ENCODE measurements around the gene GMFB.

GMFB gene

GRCh38 chr14:54488646-54489317 is at the start of gene GMFB:
Gene GMFB, minus strand, starts transcription at chr14:54488980. Its CDS starts 53 bp downstream, at chr14:54488927.
- Mint-ChIP-seq H3K4me3 (peak within 1 kb of the TSS; percentile 84), H3K4me1 (peaks cover 55% of the 10 kb centered on the region), H3K36me3 (peaks cover 11% of the 10 kb centered on the region), H3K27ac (peak within 1 kb of the TSS; percentile 92), H3K9me3 (no peaks in the 10 kb centered on the region), H3K27me3 (no peaks in the 10 kb centered on the region)
- ATAC-seq, result peak; percentile 98

GRCh38 chr14:54538055-54538454 is 49.3 kb upstream of the GMFB start:
- Mint-ChIP-seq H3K27ac (no peak overlapping the region), H3K36me3 (peaks cover 39% of the 10 kb centered on the region), H3K4me3 (no peak overlapping the region), H3K9me3 (no peaks in the 10 kb centered on the region), H3K27me3 (no peaks in the 10 kb centered on the region), H3K4me1 (peaks cover under 1% of the 10 kb centered on the region)
- ATAC-seq, result no peak

DNA sequence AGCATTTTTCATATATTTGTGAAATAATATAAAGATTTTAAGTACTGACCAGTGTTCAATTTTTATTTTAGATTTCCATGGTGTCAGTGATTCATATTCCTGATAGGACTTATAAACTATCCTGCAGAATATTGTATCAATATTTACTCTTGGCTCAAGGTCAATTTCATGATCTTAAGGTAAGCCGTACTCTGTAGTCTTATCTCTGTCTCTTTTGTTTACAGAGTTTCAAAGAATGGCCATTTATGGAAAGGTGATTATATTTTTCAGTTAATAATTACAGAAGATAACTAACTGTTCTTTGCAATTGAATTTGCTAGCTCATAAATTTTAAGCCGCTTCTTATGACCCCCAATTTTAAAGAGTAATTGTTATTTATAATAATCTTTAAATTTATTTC is 48.9 kb upstream of the GMFB start:
- Mint-ChIP-seq H3K27me3 (no peaks in the 10 kb centered on the region), H3K36me3 (peaks cover 39% of the 10 kb centered on the region), H3K4me1 (peaks cover 4% of the 10 kb centered on the region), H3K4me3 (no peak overlapping the region), H3K9me3 (no peaks in the 10 kb centered on the region), H3K27ac (no peak overlapping the region)
- ATAC-seq, result no peak

DNA sequence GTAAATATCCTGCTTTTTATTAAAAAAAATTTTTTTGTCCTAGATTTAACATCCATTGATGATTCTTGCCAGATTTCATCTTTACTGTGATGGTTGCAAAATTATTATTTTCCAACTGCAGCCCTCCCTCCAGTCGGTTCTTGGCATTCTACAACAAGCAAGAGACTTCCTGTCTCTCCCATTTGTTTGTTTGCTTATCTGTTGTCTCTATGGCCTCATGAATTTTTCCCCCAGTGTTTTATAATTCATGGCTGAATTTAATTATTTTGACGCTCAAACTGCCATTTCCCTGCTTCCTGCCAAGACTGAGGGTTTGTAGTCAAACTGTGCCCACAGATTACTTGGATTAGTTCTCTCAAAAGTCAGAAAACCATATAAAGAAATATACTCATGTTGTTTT is 46.9 kb upstream of the GMFB start:
- Mint-ChIP-seq H3K9me3 (no peaks in the 10 kb centered on the region), H3K27me3 (no peaks in the 10 kb centered on the region), H3K4me1 (peaks cover 16% of the 10 kb centered on the region), H3K4me3 (no peak overlapping the region), H3K36me3 (peaks cover 35% of the 10 kb centered on the region), H3K27ac (no peak overlapping the region)
- no peak for ATAC-seq

DNA sequence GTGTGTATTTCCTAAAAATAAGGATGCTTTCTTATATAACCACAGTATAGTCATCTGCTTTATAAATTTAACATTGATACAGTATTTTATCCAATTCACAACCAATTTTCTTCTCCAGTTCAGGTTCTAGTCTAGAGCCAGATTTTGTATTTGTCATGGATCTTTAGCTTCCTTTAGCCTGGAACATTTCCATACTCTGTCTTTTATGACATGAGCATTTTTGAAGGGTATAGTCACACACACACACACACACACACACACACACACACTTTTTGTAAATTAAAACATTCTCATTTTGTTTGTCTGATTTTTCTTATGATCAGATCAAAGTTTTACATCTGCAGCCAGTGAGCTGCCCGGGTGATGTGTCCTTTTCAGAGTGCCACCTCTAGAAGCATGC is 46.3 kb upstream of the GMFB start:
- no peaks in the 10 kb centered on the region for H3K27me3 Mint-ChIP-seq
- peaks cover 30% of the 10 kb centered on the region for H3K36me3 Mint-ChIP-seq

GRCh38 chr14:54533100-54533499 is 44.3 kb upstream of the GMFB start:
- H3K4me1 Mint-ChIP-seq, result peaks cover 16% of the 10 kb centered on the region
- no peaks in the 10 kb centered on the region for H3K27me3 Mint-ChIP-seq
- H3K9me3 Mint-ChIP-seq, result no peaks in the 10 kb centered on the region
- H3K27ac Mint-ChIP-seq, result peak overlapping the region; percentile 51
- peaks cover 23% of the 10 kb centered on the region for H3K36me3 Mint-ChIP-seq
- ATAC-seq, result no peak
- no peak overlapping the region for H3K4me3 Mint-ChIP-seq

More for the DNA sequence above, 46.3 kb upstream of the GMFB start:
- Mint-ChIP-seq H3K4me1 (peaks cover 16% of the 10 kb centered on the region), H3K9me3 (no peaks in the 10 kb centered on the region), H3K27ac (no peak overlapping the region), H3K4me3 (no peak overlapping the region)
- ATAC-seq, result no peak

- Mint-ChIP-seq H3K9me3 (no peaks in the 10 kb centered on the region), H3K4me1 (peaks cover 16% of the 10 kb centered on the region), H3K27me3 (no peaks in the 10 kb centered on the region), H3K27ac (peak overlapping the region; percentile 51), H3K4me3 (peak overlapping the region; percentile 24), H3K36me3 (peaks cover 28% of the 10 kb centered on the region)
- peak; percentile 61 for ATAC-seq
Observed at GRCh38 chr14:54532111-54533012, 43.6 kb upstream of the GMFB start.

DNA sequence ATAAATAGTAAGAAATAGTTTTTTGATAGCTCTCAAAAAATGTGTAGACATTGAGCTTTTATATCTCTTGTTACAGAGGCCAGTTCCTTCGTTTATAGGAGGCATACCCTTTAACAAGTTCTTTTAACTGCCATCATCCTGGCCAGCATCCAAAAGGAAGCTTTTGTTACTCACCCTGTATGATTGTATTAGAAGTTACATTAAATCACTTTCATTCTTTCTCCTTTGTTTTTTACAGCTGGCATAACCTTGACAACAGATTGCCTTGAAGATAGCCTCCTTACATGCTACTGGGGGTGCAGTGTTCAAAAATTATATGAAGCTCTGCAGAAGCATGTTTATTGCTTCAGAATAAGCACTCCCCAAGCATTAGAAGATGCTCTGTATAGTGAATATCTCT is 41.0 kb upstream of the GMFB start:
- no peaks in the 10 kb centered on the region for H3K9me3 Mint-ChIP-seq
- H3K36me3 Mint-ChIP-seq, result peaks cover 20% of the 10 kb centered on the region
- no peak overlapping the region for H3K4me3 Mint-ChIP-seq
- H3K27ac Mint-ChIP-seq, result no peak overlapping the region
- H3K4me1 Mint-ChIP-seq, result peaks cover 16% of the 10 kb centered on the region
- H3K27me3 Mint-ChIP-seq, result no peaks in the 10 kb centered on the region
- no peak for ATAC-seq

DNA sequence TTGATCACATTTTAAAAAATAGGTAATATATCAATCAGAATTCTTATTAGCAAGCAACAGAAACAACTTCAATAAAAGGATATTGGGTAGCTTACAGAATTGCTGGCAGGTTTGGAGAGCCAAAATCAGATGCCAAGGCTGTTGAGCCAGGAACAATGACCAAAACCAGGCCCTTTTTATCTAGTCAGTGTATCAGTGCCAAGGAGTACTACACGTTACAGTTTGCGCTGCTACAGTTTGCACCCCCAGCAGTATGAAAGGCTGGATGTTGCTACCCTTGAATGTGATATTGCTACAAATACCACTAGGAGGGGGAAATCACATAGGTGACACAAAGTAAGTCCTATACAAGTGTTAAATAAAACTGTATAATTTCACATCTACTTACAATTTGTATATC is 40.2 kb upstream of the GMFB start:
- Mint-ChIP-seq H3K27ac (no peak overlapping the region), H3K36me3 (peaks cover 22% of the 10 kb centered on the region), H3K9me3 (no peaks in the 10 kb centered on the region)

DNA sequence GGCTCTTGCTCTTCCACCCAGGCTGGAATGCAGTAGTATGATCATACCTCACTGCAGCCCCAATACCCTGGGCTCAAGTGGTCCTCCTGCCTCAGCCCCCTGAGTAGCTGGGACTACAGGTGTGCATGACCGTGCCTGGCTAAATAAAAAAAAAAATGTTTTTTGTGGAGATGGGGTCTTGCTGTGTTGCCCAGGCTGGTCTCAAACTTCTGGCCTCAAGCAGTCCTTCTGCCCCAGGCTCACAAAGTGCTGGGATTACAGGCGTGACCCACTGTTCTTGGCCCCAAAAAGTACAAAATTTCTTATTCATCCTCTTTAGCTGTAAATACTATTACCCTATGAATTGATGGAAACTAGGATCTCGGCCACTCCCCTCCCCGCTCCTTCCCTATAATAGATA is 35.6 kb upstream of the GMFB start:
- peaks cover 37% of the 10 kb centered on the region for H3K36me3 Mint-ChIP-seq

More for the DNA sequence above, 40.2 kb upstream of the GMFB start:
- no peak for ATAC-seq
- H3K27me3 Mint-ChIP-seq, result no peaks in the 10 kb centered on the region
- H3K4me3 Mint-ChIP-seq, result no peak overlapping the region
- peaks cover 16% of the 10 kb centered on the region for H3K4me1 Mint-ChIP-seq

GRCh38 chr14:54516709-54517108 is 27.9 kb upstream of the GMFB start:
- no peak overlapping the region for H3K4me3 Mint-ChIP-seq
- no peak overlapping the region for H3K27ac Mint-ChIP-seq
- H3K27me3 Mint-ChIP-seq, result no peaks in the 10 kb centered on the region
- peaks cover 34% of the 10 kb centered on the region for H3K4me1 Mint-ChIP-seq
- ATAC-seq, result no peak
- H3K36me3 Mint-ChIP-seq, result peaks cover 51% of the 10 kb centered on the region
- H3K9me3 Mint-ChIP-seq, result peaks cover 13% of the 10 kb centered on the region

More for the DNA sequence above, 35.6 kb upstream of the GMFB start:
- Mint-ChIP-seq H3K4me1 (no peaks in the 10 kb centered on the region), H3K27me3 (no peaks in the 10 kb centered on the region), H3K9me3 (no peaks in the 10 kb centered on the region), H3K27ac (no peak overlapping the region), H3K4me3 (no peak overlapping the region)
- no peak for ATAC-seq

DNA sequence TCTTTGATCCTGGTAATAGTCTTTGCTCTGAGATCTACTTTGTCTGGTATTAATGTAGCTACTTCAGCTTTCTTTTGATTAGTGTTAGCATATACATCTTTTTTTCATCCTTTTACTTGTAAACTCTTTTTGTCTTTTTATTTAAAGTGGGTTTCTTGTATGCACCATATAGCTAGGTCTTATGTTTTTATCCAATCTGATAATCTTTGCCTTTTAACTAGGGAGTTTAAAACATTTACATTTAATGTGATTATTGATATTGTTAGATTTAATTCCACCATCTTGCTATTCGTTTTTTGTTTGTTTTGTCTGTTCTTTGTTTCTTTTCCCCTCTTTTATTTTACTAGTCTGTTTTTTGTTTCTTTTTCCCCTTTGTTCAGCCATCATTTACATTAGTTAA is 26.9 kb upstream of the GMFB start:
- no peaks in the 10 kb centered on the region for H3K27me3 Mint-ChIP-seq
- no peak for ATAC-seq
- peaks cover 41% of the 10 kb centered on the region for H3K4me1 Mint-ChIP-seq
- no peak overlapping the region for H3K27ac Mint-ChIP-seq
- H3K4me3 Mint-ChIP-seq, result no peak overlapping the region
- H3K9me3 Mint-ChIP-seq, result peaks cover 13% of the 10 kb centered on the region
- peaks cover 50% of the 10 kb centered on the region for H3K36me3 Mint-ChIP-seq

DNA sequence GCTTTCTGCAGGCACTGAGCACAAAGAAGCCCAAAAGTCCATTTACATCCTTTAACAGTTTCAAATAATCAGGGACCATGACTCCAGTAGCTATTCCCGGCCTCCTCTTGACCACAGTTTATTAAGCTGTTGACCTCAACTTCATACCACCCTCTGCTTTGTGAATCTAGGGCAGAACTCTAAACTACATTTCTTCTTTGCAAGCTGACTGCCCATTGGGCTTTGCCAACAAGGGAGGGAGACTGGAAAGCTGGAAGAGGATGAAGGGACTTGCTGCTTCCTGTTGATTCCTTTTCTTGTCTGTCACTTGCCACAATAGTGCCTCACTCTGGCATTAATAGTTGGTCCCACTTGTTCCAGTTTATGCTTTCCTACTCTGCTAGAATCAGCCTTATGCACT is 23.6 kb upstream of the GMFB start:
- Mint-ChIP-seq H3K4me1 (peaks cover 52% of the 10 kb centered on the region), H3K36me3 (peaks cover 38% of the 10 kb centered on the region), H3K27ac (no peak overlapping the region), H3K4me3 (no peak overlapping the region), H3K27me3 (no peaks in the 10 kb centered on the region), H3K9me3 (peaks cover 13% of the 10 kb centered on the region)
- no peak for ATAC-seq

DNA sequence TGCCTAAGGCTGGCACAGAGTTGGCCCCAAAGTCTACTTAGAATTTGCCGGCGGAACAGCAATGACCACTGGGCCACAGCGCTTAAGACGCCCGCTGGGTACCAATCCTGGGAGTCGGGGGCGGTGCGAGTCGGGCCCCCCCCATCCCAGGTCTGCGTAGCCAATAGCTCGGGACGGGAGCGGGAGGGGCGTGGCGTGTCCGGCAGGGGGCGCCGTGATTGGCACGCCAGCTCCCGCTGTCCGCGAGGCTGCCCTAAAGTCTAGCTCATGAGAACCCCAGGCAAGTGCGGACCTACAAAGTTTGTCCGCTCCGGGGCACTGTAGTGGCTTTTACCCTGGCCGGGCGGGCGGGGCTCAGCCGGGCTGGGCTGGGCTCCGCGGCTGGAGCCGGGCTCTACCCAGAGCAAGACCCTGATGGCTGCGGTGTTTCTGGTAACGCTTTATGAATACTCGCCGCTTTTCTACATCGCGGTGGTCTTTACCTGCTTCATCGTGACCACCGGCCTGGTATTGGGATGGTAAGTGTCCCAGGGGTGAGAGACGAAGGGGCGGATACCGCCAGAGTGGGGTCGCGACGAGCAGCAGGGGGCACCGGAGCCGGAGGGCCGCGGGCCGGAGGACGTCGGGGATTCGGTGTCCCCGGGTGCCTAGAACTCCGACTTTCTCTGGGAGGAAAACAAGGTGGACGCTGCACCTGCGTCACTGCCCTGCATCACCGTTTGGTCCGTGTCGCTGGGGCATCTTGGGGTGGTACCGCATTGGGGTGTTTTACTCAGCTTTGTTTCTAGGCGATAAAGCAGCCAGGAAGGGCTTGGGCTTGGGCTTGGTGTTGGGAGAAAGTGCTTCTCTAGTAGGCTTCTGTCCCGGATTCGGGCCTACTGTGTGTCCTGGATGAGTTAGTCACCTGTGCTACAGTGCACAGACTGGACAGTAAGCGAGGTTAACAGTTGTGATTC is 21.0 kb upstream of the GMFB start, which contains the start of gene CGRRF1:
Gene CGRRF1, plus strand, starts transcription at position 361 of the 956 bp plus-strand sequence. Its CDS starts 54 bp downstream, at position 415.
- H3K4me3 Mint-ChIP-seq, result peak within 1 kb of the TSS; percentile 100
- peaks cover 45% of the 10 kb centered on the region for H3K4me1 Mint-ChIP-seq
- peak within 1 kb of the TSS; percentile 95 for H3K27ac Mint-ChIP-seq
- peak; percentile 100 for ATAC-seq
- peaks cover 14% of the 10 kb centered on the region for H3K36me3 Mint-ChIP-seq
- no peaks in the 10 kb centered on the region for H3K27me3 Mint-ChIP-seq
- no peaks in the 10 kb centered on the region for H3K9me3 Mint-ChIP-seq

DNA sequence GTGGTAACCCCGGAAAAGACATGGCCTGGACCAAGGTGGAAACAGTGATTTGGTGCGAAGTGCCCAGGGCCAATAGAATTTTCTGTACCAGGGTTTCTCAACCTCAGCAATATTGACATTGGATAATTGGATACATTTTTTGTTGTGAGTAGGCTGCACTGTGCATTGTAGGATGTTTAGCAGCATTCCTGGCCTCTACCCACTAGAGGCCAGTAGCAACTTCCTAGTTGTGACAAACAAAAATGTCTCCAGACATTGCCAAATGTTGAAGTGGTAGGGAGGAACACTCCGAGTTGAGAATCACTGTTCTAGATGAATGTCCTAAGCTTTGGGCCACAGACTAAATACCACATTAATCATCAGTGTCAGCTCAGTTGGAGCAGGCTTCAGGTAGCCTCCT is 14.7 kb upstream of the GMFB start:
- no peaks in the 10 kb centered on the region for H3K4me1 Mint-ChIP-seq
- no peak overlapping the region for H3K4me3 Mint-ChIP-seq
- H3K27ac Mint-ChIP-seq, result no peak overlapping the region
- H3K36me3 Mint-ChIP-seq, result no peaks in the 10 kb centered on the region
- ATAC-seq, result no peak
- no peaks in the 10 kb centered on the region for H3K9me3 Mint-ChIP-seq
- peaks cover 19% of the 10 kb centered on the region for H3K27me3 Mint-ChIP-seq

Data from stimulated activated memory B cell treated with anti-CD40 and anti-IgM and Interleukin-4, amounts not matched to agents 10 μg/mL and 1 μg/mL and 100 μg/mL, for 72 hours (primary cell).